HG03108 (cell line): ENCODE results near the gene CFAP43.
A peak's percentile ranks its signal among the peaks of the same experiment; 100 is the strongest.

Source experiments
- ATAC-seq: cut with Tn5 transposase; IDR thresholded peaks from one replicate; pipeline ENCODE4 v1.9.1; 2021; ENCODE audit warnings: moderate library complexity; ENCODE audit not compliant: unreplicated experiment

Gene CFAP43

GRCh38 chr10:104231784-104232612 is at the start of gene CFAP43:
TSS of gene CFAP43 (minus strand) at chr10:104232364. CDS start at chr10:104232246, 118 bp downstream.
- peak; percentile 100 for ATAC-seq

- no peak for ATAC-seq
Observed at GRCh38 chr10:104281694-104282093, 49.5 kb upstream of the CFAP43 start.

- ATAC-seq = no peak
Observed at GRCh38 chr10:104279550-104280259, 47.5 kb upstream of the CFAP43 start.

- ATAC-seq = no peak
Observed at GRCh38 chr10:104277785-104278184, 45.6 kb upstream of the CFAP43 start.

- no peak for ATAC-seq
Observed at GRCh38 chr10:104276192-104276591, 44.0 kb upstream of the CFAP43 start.

- no peak for ATAC-seq
Observed at GRCh38 chr10:104274762-104275721, 42.9 kb upstream of the CFAP43 start.

- no peak for ATAC-seq
Observed at GRCh38 chr10:104273899-104274575, 41.9 kb upstream of the CFAP43 start.

- no peak for ATAC-seq
Observed at GRCh38 chr10:104273286-104273685, 41.1 kb upstream of the CFAP43 start.

GRCh38 chr10:104268713-104269645 is 36.8 kb upstream of the CFAP43 start, which contains the start of gene GSTO2:
TSS of gene GSTO2 (plus strand) at chr10:104269184. CDS start at chr10:104274916, 5,732 bp downstream.
- ATAC-seq = peak; percentile 98

GRCh38 chr10:104268405-104268712 is 36.2 kb upstream of the CFAP43 start:
- ATAC-seq = no peak

- ATAC-seq = no peak
Observed at GRCh38 chr10:104267721-104268404, 35.7 kb upstream of the CFAP43 start.

GRCh38 chr10:104264783-104265182 is 32.6 kb upstream of the CFAP43 start:
- no peak for ATAC-seq

- no peak for ATAC-seq
Observed at GRCh38 chr10:104262055-104262454, 29.9 kb upstream of the CFAP43 start.

- ATAC-seq = no peak
Observed at GRCh38 chr10:104260775-104261115, 28.6 kb upstream of the CFAP43 start.

- no peak for ATAC-seq
Observed at GRCh38 chr10:104259999-104260774, 28.0 kb upstream of the CFAP43 start.

- no peak for ATAC-seq
Observed at GRCh38 chr10:104259456-104259855, 27.3 kb upstream of the CFAP43 start.

- no peak for ATAC-seq
Observed at GRCh38 chr10:104258209-104258608, 26.0 kb upstream of the CFAP43 start.

GRCh38 chr10:104257235-104257634 is 25.1 kb upstream of the CFAP43 start:
- ATAC-seq = no peak
